ENCODE data around the gene DDRGK1.

- TF ChIP-seq, protein P1, sequence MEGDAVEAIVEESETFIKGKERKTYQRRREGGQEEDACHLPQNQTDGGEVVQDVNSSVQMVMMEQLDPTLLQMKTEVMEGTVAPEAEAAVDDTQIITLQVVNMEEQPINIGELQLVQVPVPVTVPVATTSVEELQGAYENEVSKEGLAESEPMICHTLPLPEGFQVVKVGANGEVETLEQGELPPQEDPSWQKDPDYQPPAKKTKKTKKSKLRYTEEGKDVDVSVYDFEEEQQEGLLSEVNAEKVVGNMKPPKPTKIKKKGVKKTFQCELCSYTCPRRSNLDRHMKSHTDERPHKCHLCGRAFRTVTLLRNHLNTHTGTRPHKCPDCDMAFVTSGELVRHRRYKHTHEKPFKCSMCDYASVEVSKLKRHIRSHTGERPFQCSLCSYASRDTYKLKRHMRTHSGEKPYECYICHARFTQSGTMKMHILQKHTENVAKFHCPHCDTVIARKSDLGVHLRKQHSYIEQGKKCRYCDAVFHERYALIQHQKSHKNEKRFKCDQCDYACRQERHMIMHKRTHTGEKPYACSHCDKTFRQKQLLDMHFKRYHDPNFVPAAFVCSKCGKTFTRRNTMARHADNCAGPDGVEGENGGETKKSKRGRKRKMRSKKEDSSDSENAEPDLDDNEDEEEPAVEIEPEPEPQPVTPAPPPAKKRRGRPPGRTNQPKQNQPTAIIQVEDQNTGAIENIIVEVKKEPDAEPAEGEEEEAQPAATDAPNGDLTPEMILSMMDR (IDR thresholded peaks at IDR 0.05), result no peak
- no peak for TF ChIP-seq POLR2A (IDR thresholded peaks at IDR 0.05)
These were observed 8.7 kb upstream of the DDRGK1 start for GRCh38 chr20:3213226-3213625.

Measured in uterus (tissue), 2 donors.